HUES48 (cell line): ENCODE data around the gene EFCAB8.

Experiments used
- H3K27ac ChIP-seq: one replicate; pipeline ENCODE4 v1.7.0; 2013; ENCODE audit warnings: low read depth, low read length, inconsistent platforms
- H3K27me3 ChIP-seq: 2 replicates; pipeline ENCODE4 v1.6.1; 2013; ENCODE audit warnings: mild to moderate bottlenecking, low read length; ENCODE audit not compliant: control insufficient read depth, insufficient read depth
- H3K36me3 ChIP-seq: 2 replicates; pipeline ENCODE4 v1.6.1; 2013; ENCODE audit warnings: low read length; ENCODE audit not compliant: control insufficient read depth, insufficient read depth
- H3K4me1 ChIP-seq: 2 replicates; pipeline ENCODE4 v1.6.1; 2013; ENCODE audit warnings: mild to moderate bottlenecking, low read length; ENCODE audit not compliant: control insufficient read depth, insufficient read depth
- H3K4me3 ChIP-seq: 2 replicates; pipeline ENCODE4 v1.5.1; 2013; ENCODE audit warnings: mild to moderate bottlenecking, low read depth, low read length
- H3K9ac ChIP-seq: 2 replicates; pipeline ENCODE4 v1.6.1; 2013; ENCODE audit warnings: mild to moderate bottlenecking, low read depth, low read length, moderate library complexity
- H3K9me3 ChIP-seq: 2 replicates; pipeline ENCODE4 v1.6.1; 2013; ENCODE audit warnings: low read length; ENCODE audit not compliant: control insufficient read depth, insufficient read depth

The EFCAB8 gene

GRCh38 chr20:32870985-32871384 lies 12.3 kb downstream of the EFCAB8 start:
- H3K4me1 ChIP-seq = no peaks in the 10 kb centered on the region
- H3K4me3 ChIP-seq = no peak overlapping the region
- H3K27ac ChIP-seq = no peak overlapping the region
- no peak overlapping the region for H3K9ac ChIP-seq
- no peaks in the 10 kb centered on the region for H3K9me3 ChIP-seq
- H3K27me3 ChIP-seq = no peaks in the 10 kb centered on the region
- no peaks in the 10 kb centered on the region for H3K36me3 ChIP-seq

GRCh38 chr20:32871627-32872160 lies 13.0 kb downstream of the EFCAB8 start:
- Histone ChIP-seq H3K4me3 (no peak overlapping the region), H3K4me1 (no peaks in the 10 kb centered on the region), H3K27me3 (no peaks in the 10 kb centered on the region), H3K9ac (no peak overlapping the region), H3K36me3 (no peaks in the 10 kb centered on the region), H3K9me3 (no peaks in the 10 kb centered on the region), H3K27ac (no peak overlapping the region)

GRCh38 chr20:32872266-32872665 lies 13.5 kb downstream of the EFCAB8 start:
- no peaks in the 10 kb centered on the region for H3K36me3 ChIP-seq
- no peak overlapping the region for H3K27ac ChIP-seq
- no peaks in the 10 kb centered on the region for H3K4me1 ChIP-seq
- H3K9ac ChIP-seq = no peak overlapping the region
- no peak overlapping the region for H3K4me3 ChIP-seq
- no peaks in the 10 kb centered on the region for H3K27me3 ChIP-seq
- no peaks in the 10 kb centered on the region for H3K9me3 ChIP-seq

- Histone ChIP-seq H3K9me3 (no peaks in the 10 kb centered on the region), H3K36me3 (no peaks in the 10 kb centered on the region), H3K4me3 (no peak overlapping the region), H3K27ac (no peak overlapping the region), H3K9ac (no peak overlapping the region), H3K27me3 (no peaks in the 10 kb centered on the region), H3K4me1 (no peaks in the 10 kb centered on the region)
These were observed 16.9 kb downstream of the EFCAB8 start for GRCh38 chr20:32875673-32876072.

GRCh38 chr20:32877507-32877906 lies 18.8 kb downstream of the EFCAB8 start:
- Histone ChIP-seq H3K4me1 (no peaks in the 10 kb centered on the region), H3K4me3 (no peak overlapping the region), H3K27me3 (no peaks in the 10 kb centered on the region), H3K9me3 (no peaks in the 10 kb centered on the region), H3K9ac (no peak overlapping the region), H3K27ac (peak overlapping the region; percentile 42), H3K36me3 (no peaks in the 10 kb centered on the region)

GRCh38 chr20:32878820-32879219 lies 20.1 kb downstream of the EFCAB8 start:
- Histone ChIP-seq H3K9ac (no peak overlapping the region), H3K27ac (no peak overlapping the region), H3K9me3 (no peaks in the 10 kb centered on the region), H3K36me3 (no peaks in the 10 kb centered on the region), H3K4me3 (no peak overlapping the region), H3K27me3 (no peaks in the 10 kb centered on the region), H3K4me1 (no peaks in the 10 kb centered on the region)

- no peaks in the 10 kb centered on the region for H3K4me1 ChIP-seq
- no peak overlapping the region for H3K27ac ChIP-seq
- H3K27me3 ChIP-seq = no peaks in the 10 kb centered on the region
- H3K4me3 ChIP-seq = no peak overlapping the region
- no peak overlapping the region for H3K9ac ChIP-seq
- H3K9me3 ChIP-seq = no peaks in the 10 kb centered on the region
- no peaks in the 10 kb centered on the region for H3K36me3 ChIP-seq
These were observed 20.8 kb downstream of the EFCAB8 start for GRCh38 chr20:32879538-32879937.

- no peak overlapping the region for H3K4me3 ChIP-seq
- no peaks in the 10 kb centered on the region for H3K36me3 ChIP-seq
- H3K27ac ChIP-seq = no peak overlapping the region
- no peaks in the 10 kb centered on the region for H3K27me3 ChIP-seq
- no peak overlapping the region for H3K9ac ChIP-seq
- no peaks in the 10 kb centered on the region for H3K9me3 ChIP-seq
- no peaks in the 10 kb centered on the region for H3K4me1 ChIP-seq
These were observed 21.9 kb downstream of the EFCAB8 start for GRCh38 chr20:32880635-32881034.

- Histone ChIP-seq H3K27ac (no peak overlapping the region), H3K4me3 (no peak overlapping the region), H3K4me1 (peaks cover 9% of the 10 kb centered on the region; the same call in 1 of the 2 replicates), H3K36me3 (no peaks in the 10 kb centered on the region), H3K9me3 (no peaks in the 10 kb centered on the region), H3K9ac (no peak overlapping the region), H3K27me3 (no peaks in the 10 kb centered on the region)
These were observed 24.4 kb downstream of the EFCAB8 start for GRCh38 chr20:32883081-32883480.

- no peak overlapping the region for H3K9ac ChIP-seq
- peaks cover 9% of the 10 kb centered on the region; the same call in 1 of the 2 replicates for H3K4me1 ChIP-seq
- H3K36me3 ChIP-seq = no peaks in the 10 kb centered on the region
- no peak overlapping the region for H3K4me3 ChIP-seq
- no peaks in the 10 kb centered on the region for H3K9me3 ChIP-seq
- H3K27ac ChIP-seq = no peak overlapping the region
- no peaks in the 10 kb centered on the region for H3K27me3 ChIP-seq
These were observed 26.5 kb downstream of the EFCAB8 start for GRCh38 chr20:32885185-32885584.

- Histone ChIP-seq H3K27ac (no peak overlapping the region), H3K27me3 (no peaks in the 10 kb centered on the region), H3K4me3 (no peak overlapping the region), H3K9me3 (no peaks in the 10 kb centered on the region), H3K4me1 (peaks cover 9% of the 10 kb centered on the region; the same call in 1 of the 2 replicates), H3K9ac (no peak overlapping the region), H3K36me3 (no peaks in the 10 kb centered on the region)
These were observed 27.2 kb downstream of the EFCAB8 start for GRCh38 chr20:32885952-32886351.

- peaks cover 9% of the 10 kb centered on the region; the same call in 1 of the 2 replicates for H3K4me1 ChIP-seq
- no peaks in the 10 kb centered on the region for H3K36me3 ChIP-seq
- no peaks in the 10 kb centered on the region for H3K9me3 ChIP-seq
- no peak overlapping the region for H3K27ac ChIP-seq
- H3K9ac ChIP-seq = no peak overlapping the region
- H3K4me3 ChIP-seq = no peak overlapping the region
- no peaks in the 10 kb centered on the region for H3K27me3 ChIP-seq
These were observed 27.9 kb downstream of the EFCAB8 start for GRCh38 chr20:32886652-32887051.
